Coronary artery (tissue), 2 donors: Measurements from ENCODE around the gene A4GALT.

Source experiments
- DNase-seq: peaks from one replicate; pipeline ENCODE4 v3.0.0-alpha.2; 2017; ENCODE audit warnings: low spot score
- H3K27ac ChIP-seq, 2 donors: fragments of 200-600 bp; sonication (generic); one replicate each; pipeline ENCODE4 v1.5.1; 2016 to 2019
- H3K4me3 ChIP-seq: fragments of 200-600 bp; sonication (generic); 2 replicates; pipeline ENCODE4 v1.5.1; 2016; ENCODE audit warnings: mild to moderate bottlenecking, moderate library complexity
- CTCF ChIP-seq: fragments of 200-600 bp; sonication (generic); IDR thresholded peaks from one replicate; pipeline ENCODE4 v1.5.1; 2019; ENCODE audit warnings: antibody characterized with exemption

The A4GALT gene

GRCh38 chr22:42686756-42687491, 33.7 kb downstream of the A4GALT start:
- Histone ChIP-seq H3K4me3 (no peak overlapping the region), H3K27ac (peak overlapping the region; percentile 65 to 99)
- no peak for TF ChIP-seq CTCF
- no peak for DNase-seq

GRCh38 chr22:42685941-42686653, 34.6 kb downstream of the A4GALT start:
- DNase-seq: no peak
- Histone ChIP-seq H3K4me3 (no peak overlapping the region), H3K27ac (peak overlapping the region; percentile 65 to 99)
- TF ChIP-seq CTCF: no peak

DNA sequence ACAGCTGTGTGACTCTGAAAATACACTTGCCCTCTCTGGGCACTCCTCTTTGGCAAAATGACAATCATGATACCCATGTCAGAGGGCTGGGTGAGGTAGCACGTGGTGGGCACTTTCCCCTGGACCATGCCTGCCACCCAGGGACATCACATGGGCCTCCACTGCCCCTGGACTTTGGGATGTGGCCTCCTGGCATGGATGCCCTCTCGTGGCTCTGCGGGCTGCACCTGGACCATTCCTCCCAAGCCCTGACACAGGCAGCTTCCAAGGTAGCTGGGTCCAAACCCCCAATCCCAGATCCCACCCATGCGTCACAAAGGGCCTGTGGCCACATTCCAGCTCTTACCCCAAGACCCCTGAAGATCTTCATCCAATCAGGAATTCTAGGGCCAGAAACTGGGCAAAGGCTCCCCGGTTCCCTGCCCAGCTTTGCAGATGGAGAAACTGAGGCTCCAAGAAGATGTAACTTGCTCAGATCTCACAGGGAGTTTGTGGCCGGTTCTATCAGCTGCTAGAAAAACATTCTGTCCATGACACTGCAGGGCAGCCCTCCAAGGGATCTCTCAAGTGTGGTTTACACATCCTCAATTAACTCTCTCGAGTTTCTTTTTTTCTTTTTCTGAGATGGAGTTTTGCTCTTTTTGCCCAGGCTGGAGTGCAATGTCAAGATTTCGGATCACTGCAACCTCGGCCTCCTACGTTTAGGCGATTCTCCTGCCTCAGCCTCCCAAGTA, 36.0 kb downstream of the A4GALT start:
- H3K4me3 ChIP-seq: no peak overlapping the region
- H3K27ac ChIP-seq: peak overlapping the region; percentile 78 to 83
- TF ChIP-seq CTCF: no peak
- DNase-seq: no peak

GRCh38 chr22:42683578-42684283, 36.9 kb downstream of the A4GALT start:
- peak overlapping the region; percentile 30 for H3K4me3 ChIP-seq
- peak overlapping the region; percentile 78 to 83 for H3K27ac ChIP-seq
- DNase-seq: peak; percentile 86

GRCh38 chr22:42682113-42682851, 38.4 kb downstream of the A4GALT start:
- no peak for DNase-seq
- Histone ChIP-seq H3K27ac (peak overlapping the region; percentile 46 to 78), H3K4me3 (no peak overlapping the region)
- TF ChIP-seq CTCF: no peak

More at GRCh38 chr22:42683578-42684283, 36.9 kb downstream of the A4GALT start:
- TF ChIP-seq CTCF: no peak

- Histone ChIP-seq H3K27ac (peak overlapping the region in 1 of 2 donors; percentile 72), H3K4me3 (no peak overlapping the region)
- DNase-seq: no peak
- no peak for TF ChIP-seq CTCF
Observed at GRCh38 chr22:42680648-42681047, 40.0 kb downstream of the A4GALT start.
